SK-N-SH treated with all-trans-retinoic acid at 6 μM for 48 hours (cell line): ENCODE measurements around the gene C6orf89.

ENCODE experiments used
- ATAC-seq: fragments of 200-7000 bp; cut with Tn5 transposase; 3 replicates; pipeline ENCODE4 v1.9.1; 2020; ENCODE audit warnings: mild to moderate bottlenecking, moderate library complexity
- ARNTL ChIP-seq: fragments of 450-650 bp; formaldehyde crosslinking; IDR thresholded peaks from 2 replicates; pipeline ENCODE4 v1.5.0; 2020; ENCODE audit warnings: low read depth, mild to moderate bottlenecking, moderate library complexity, borderline replicate concordance
- BACH2 ChIP-seq: fragments of 250-450 bp; sonication (Bioruptor Pico); IDR thresholded peaks from 2 replicates; pipeline ENCODE4 v1.9.0; 2021; ENCODE audit warnings: mild to moderate bottlenecking, borderline replicate concordance
- CSDC2 ChIP-seq: fragments of 250-450 bp; sonication (Bioruptor Pico); IDR thresholded peaks from 2 replicates; pipeline ENCODE4 v1.5.0; 2020; ENCODE audit warnings: mild to moderate bottlenecking, moderate library complexity
- ESRRG ChIP-seq: fragments of 250-450 bp; sonication (Bioruptor Pico); IDR thresholded peaks from 2 replicates; pipeline ENCODE4 v1.6.1; 2021; ENCODE audit warnings: mild to moderate bottlenecking
- GLIS3 ChIP-seq: fragments of 250-450 bp; sonication (Bioruptor Pico); IDR thresholded peaks from 2 replicates; pipeline ENCODE4 v1.5.0; 2020; ENCODE audit warnings: mild to moderate bottlenecking, moderate library complexity
- ISL1 ChIP-seq: fragments of 250-450 bp; sonication (Bioruptor Pico); IDR thresholded peaks from 2 replicates; pipeline ENCODE4 v2.1.2; 2022; ENCODE audit warnings: mild to moderate bottlenecking, moderate library complexity
- PPARA ChIP-seq: fragments of 250-450 bp; sonication (Bioruptor Pico); IDR thresholded peaks from 2 replicates; pipeline ENCODE4 v1.5.0; 2020; ENCODE audit warnings: mild to moderate bottlenecking, borderline replicate concordance
- RARB ChIP-seq: fragments of 250-450 bp; sonication (Bioruptor Pico); IDR thresholded peaks from 2 replicates; pipeline ENCODE4 v1.8.0; 2021; ENCODE audit warnings: mild to moderate bottlenecking, moderate library complexity
- SNAI2 ChIP-seq: fragments of 250-450 bp; sonication (Bioruptor Pico); IDR thresholded peaks from 2 replicates; pipeline ENCODE4 v1.5.0; 2020; ENCODE audit warnings: mild to moderate bottlenecking, moderate library complexity
- TCF4 ChIP-seq: fragments of 250-450 bp; sonication (Bioruptor Pico); IDR thresholded peaks from 2 replicates; pipeline ENCODE4 v1.8.0; 2021; ENCODE audit warnings: mild to moderate bottlenecking, moderate library complexity, borderline replicate concordance
- TOX ChIP-seq: fragments of 250-450 bp; sonication (Bioruptor Pico); IDR thresholded peaks from 2 replicates; pipeline ENCODE4 v1.8.0; 2021; ENCODE audit warnings: mild to moderate bottlenecking, moderate library complexity, borderline replicate concordance
- ZC3H10 ChIP-seq: fragments of 250-450 bp; sonication (Bioruptor Pico); IDR thresholded peaks from 2 replicates; pipeline ENCODE4 v1.5.1; 2021; ENCODE audit warnings: mild to moderate bottlenecking, moderate library complexity
- ZFP3 ChIP-seq: fragments of 250-450 bp; sonication (Bioruptor Pico); IDR thresholded peaks from 2 replicates; pipeline ENCODE4 v1.5.0; 2020; ENCODE audit warnings: mild to moderate bottlenecking, moderate library complexity
- ZFP30 ChIP-seq: fragments of 450-650 bp; formaldehyde crosslinking; IDR thresholded peaks from 2 replicates; pipeline ENCODE4 v1.5.0; 2022; ENCODE audit warnings: mild to moderate bottlenecking, moderate library complexity
- ZNF565 ChIP-seq: fragments of 450-650 bp; formaldehyde crosslinking; conservative IDR thresholded peaks from 2 replicates; pipeline ENCODE4 v1.5.0; 2020; ENCODE audit warnings: low read depth, mild to moderate bottlenecking, moderate library complexity
- ZNF8 ChIP-seq: fragments of 450-650 bp; formaldehyde crosslinking; IDR thresholded peaks from 2 replicates; pipeline ENCODE4 v1.5.0; 2020; ENCODE audit warnings: mild to moderate bottlenecking, moderate library complexity
- TF ChIP-seq, protein P1 (sequence below): fragments of 250-450 bp; sonication (Bioruptor Pico); IDR thresholded peaks from 2 replicates; pipeline ENCODE4 v1.5.1; 2020; ENCODE audit warnings: low read depth, mild to moderate bottlenecking, moderate library complexity
- TF ChIP-seq, protein P2 (sequence below): fragments of 250-450 bp; sonication (Bioruptor Pico); IDR thresholded peaks from 2 replicates; pipeline ENCODE4 v1.5.0; 2020; ENCODE audit warnings: mild to moderate bottlenecking, moderate library complexity
- TF ChIP-seq, protein P3 (sequence below): fragments of 250-450 bp; sonication (Bioruptor Pico); IDR thresholded peaks from 2 replicates; pipeline ENCODE4 v1.8.0; 2020; ENCODE audit warnings: mild to moderate bottlenecking, moderate library complexity, borderline replicate concordance
- TF ChIP-seq, protein P4 (sequence below): fragments of 250-450 bp; sonication (Bioruptor Pico); IDR thresholded peaks from 2 replicates; pipeline ENCODE4 v1.5.1; 2021; ENCODE audit warnings: mild to moderate bottlenecking, moderate library complexity
- TF ChIP-seq, protein P5 (sequence below): fragments of 250-450 bp; sonication (Bioruptor Pico); IDR thresholded peaks from 2 replicates; pipeline ENCODE4 v1.8.0; 2021; ENCODE audit warnings: low read depth, mild to moderate bottlenecking, moderate library complexity, borderline replicate concordance

Gene C6orf89

DNA sequence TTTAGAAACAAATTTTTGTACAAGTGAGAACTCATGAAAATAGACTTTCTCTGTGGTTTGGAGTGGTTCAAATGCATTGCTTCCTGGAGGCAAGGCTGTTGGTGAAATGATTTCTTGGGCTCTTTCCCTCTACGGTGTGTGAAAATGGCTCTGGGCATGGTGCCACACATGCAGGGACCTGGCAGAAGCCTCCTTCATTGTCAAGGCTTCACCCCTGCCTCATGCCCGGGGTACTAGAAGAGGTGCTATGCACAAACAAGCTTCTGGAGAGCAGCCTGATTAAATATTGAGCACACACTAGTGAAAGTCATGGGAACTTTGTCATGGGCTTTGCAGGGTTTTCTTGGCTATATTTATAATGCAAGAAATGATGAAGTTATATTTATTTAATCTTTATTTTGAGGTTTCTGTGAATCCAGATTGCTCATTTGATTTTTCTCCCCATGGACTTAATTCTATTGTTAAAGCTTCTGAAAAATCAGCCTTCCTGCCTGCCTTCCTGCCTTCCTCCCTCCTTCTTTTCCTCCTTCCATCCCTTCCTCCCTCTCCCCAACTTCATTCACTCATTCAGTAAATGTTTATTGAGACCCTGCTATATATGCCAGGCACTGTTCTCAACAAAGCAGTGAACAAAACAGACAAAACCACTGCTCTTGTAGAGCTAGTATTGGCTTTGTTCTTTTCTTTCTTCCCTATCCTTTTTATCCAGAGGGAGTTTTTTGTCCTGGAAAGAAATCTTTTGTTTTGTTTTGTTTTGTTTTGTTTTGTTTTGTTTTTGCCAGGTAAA, 21.0 kb downstream of the C6orf89 start:
- no peak for ATAC-seq
- TF ChIP-seq RARB (CRISPR knock-in tag) (no peak), ZFP3 (CRISPR knock-in tag) (no peak), SNAI2 (CRISPR knock-in tag) (no peak), TCF4 (CRISPR knock-in tag) (no peak), ARNTL (no peak), TOX (CRISPR knock-in tag) (no peak)
- TF ChIP-seq, protein P1, sequence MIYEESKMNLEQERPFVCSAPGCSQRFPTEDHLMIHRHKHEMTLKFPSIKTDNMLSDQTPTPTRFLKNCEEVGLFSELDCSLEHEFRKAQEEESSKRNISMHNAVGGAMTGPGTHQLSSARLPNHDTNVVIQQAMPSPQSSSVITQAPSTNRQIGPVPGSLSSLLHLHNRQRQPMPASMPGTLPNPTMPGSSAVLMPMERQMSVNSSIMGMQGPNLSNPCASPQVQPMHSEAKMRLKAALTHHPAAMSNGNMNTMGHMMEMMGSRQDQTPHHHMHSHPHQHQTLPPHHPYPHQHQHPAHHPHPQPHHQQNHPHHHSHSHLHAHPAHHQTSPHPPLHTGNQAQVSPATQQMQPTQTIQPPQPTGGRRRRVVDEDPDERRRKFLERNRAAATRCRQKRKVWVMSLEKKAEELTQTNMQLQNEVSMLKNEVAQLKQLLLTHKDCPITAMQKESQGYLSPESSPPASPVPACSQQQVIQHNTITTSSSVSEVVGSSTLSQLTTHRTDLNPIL (CRISPR knock-in tag), result no peak
- TF ChIP-seq, protein P2, sequence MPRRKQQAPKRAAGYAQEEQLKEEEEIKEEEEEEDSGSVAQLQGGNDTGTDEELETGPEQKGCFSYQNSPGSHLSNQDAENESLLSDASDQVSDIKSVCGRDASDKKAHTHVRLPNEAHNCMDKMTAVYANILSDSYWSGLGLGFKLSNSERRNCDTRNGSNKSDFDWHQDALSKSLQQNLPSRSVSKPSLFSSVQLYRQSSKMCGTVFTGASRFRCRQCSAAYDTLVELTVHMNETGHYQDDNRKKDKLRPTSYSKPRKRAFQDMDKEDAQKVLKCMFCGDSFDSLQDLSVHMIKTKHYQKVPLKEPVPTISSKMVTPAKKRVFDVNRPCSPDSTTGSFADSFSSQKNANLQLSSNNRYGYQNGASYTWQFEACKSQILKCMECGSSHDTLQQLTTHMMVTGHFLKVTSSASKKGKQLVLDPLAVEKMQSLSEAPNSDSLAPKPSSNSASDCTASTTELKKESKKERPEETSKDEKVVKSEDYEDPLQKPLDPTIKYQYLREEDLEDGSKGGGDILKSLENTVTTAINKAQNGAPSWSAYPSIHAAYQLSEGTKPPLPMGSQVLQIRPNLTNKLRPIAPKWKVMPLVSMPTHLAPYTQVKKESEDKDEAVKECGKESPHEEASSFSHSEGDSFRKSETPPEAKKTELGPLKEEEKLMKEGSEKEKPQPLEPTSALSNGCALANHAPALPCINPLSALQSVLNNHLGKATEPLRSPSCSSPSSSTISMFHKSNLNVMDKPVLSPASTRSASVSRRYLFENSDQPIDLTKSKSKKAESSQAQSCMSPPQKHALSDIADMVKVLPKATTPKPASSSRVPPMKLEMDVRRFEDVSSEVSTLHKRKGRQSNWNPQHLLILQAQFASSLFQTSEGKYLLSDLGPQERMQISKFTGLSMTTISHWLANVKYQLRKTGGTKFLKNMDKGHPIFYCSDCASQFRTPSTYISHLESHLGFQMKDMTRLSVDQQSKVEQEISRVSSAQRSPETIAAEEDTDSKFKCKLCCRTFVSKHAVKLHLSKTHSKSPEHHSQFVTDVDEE (CRISPR knock-in tag), result no peak
- TF ChIP-seq, protein P3, sequence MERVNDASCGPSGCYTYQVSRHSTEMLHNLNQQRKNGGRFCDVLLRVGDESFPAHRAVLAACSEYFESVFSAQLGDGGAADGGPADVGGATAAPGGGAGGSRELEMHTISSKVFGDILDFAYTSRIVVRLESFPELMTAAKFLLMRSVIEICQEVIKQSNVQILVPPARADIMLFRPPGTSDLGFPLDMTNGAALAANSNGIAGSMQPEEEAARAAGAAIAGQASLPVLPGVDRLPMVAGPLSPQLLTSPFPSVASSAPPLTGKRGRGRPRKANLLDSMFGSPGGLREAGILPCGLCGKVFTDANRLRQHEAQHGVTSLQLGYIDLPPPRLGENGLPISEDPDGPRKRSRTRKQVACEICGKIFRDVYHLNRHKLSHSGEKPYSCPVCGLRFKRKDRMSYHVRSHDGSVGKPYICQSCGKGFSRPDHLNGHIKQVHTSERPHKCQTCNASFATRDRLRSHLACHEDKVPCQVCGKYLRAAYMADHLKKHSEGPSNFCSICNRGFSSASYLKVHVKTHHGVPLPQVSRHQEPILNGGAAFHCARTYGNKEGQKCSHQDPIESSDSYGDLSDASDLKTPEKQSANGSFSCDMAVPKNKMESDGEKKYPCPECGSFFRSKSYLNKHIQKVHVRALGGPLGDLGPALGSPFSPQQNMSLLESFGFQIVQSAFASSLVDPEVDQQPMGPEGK, result no peak

DNA sequence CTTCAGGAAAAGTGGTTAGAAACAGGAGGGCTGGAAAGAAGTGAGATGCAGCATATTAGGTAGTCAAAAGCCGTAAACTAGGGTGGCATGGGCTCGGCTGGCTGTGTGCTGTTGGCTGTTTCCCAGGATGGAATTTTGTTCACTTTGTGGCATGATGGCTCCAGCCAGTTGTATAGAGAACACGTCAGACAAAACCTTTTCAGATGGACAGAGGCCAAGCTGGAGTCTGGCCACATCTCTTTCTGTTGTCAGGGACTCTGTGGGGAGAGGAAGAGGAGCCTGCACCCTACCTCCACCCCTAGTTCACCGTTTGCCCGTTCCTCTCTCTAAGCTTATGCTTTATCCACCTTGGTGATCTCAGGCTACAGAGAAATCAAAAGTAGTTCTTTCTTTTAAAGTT, 22.0 kb downstream of the C6orf89 start:
- ATAC-seq, result no peak
- TF ChIP-seq RARB (CRISPR knock-in tag), result no peak
- TF ChIP-seq, all 23 proteins: peak for 0

DNA sequence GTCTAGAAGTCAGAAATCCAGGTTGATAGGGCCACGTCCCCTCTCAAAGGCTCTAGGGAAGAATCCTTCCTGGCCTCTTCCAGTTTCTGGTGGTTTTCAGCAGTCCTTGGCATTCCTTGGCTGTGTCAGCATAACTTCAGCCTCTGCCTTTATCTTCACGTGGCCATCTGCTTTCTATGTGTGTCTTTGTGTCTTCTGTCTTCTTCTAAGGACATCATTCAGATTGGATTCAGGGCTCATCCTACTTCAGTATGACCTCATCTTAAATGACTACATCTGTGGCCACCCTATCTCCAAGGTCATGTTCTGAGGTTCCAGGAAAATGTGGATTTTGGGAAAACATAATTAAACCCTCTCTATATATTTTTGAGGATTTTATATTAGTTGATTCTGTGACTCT, 23.0 kb downstream of the C6orf89 start:
- no peak for ATAC-seq

More for the DNA sequence above, 23.0 kb downstream of the C6orf89 start:
- TF ChIP-seq GLIS3 (CRISPR knock-in tag) (no peak), ZFP30 (CRISPR knock-in tag) (no peak), ZNF8 (CRISPR knock-in tag) (no peak), PPARA (no peak), ZNF565 (no peak), TCF4 (CRISPR knock-in tag) (no peak), ZC3H10 (no peak), TOX (CRISPR knock-in tag) (no peak), ZFP3 (CRISPR knock-in tag) (no peak), CSDC2 (CRISPR knock-in tag) (no peak), RARB (CRISPR knock-in tag) (no peak), SNAI2 (CRISPR knock-in tag) (no peak), ESRRG (CRISPR knock-in tag) (no peak), BACH2 (CRISPR knock-in tag) (no peak), ARNTL (no peak), ISL1 (no peak)
- TF ChIP-seq, protein P2 (CRISPR knock-in tag), result no peak
- TF ChIP-seq, protein P4, sequence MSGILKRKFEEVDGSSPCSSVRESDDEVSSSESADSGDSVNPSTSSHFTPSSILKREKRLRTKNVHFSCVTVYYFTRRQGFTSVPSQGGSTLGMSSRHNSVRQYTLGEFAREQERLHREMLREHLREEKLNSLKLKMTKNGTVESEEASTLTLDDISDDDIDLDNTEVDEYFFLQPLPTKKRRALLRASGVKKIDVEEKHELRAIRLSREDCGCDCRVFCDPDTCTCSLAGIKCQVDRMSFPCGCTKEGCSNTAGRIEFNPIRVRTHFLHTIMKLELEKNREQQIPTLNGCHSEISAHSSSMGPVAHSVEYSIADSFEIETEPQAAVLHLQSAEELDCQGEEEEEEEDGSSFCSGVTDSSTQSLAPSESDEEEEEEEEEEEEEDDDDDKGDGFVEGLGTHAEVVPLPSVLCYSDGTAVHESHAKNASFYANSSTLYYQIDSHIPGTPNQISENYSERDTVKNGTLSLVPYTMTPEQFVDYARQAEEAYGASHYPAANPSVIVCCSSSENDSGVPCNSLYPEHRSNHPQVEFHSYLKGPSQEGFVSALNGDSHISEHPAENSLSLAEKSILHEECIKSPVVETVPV (CRISPR knock-in tag), result no peak
- TF ChIP-seq, protein P5, sequence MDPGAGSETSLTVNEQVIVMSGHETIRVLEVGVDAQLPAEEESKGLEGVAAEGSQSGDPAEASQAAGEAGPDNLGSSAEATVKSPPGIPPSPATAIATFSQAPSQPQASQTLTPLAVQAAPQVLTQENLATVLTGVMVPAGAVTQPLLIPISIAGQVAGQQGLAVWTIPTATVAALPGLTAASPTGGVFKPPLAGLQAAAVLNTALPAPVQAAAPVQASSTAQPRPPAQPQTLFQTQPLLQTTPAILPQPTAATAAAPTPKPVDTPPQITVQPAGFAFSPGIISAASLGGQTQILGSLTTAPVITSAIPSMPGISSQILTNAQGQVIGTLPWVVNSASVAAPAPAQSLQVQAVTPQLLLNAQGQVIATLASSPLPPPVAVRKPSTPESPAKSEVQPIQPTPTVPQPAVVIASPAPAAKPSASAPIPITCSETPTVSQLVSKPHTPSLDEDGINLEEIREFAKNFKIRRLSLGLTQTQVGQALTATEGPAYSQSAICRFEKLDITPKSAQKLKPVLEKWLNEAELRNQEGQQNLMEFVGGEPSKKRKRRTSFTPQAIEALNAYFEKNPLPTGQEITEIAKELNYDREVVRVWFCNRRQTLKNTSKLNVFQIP (CRISPR knock-in tag), result no peak
